SK-N-MC (cell line): ENCODE measurements around the gene IL19.

Source experiments
- DNase-seq: peaks from one replicate; pipeline ENCODE4 v3.0.0-alpha.2; 2011; ENCODE audit warnings: low read depth, low spot score
- H3K27ac ChIP-seq: fragments of 200-600 bp; sonication (generic); 2 replicates; pipeline ENCODE4 v1.5.1; 2016; ENCODE audit warnings: mixed run types
- H3K36me3 ChIP-seq: fragments of 200-600 bp; sonication (generic); 2 replicates; pipeline ENCODE4 v1.6.1; 2017; ENCODE audit warnings: antibody characterized with exemption, low read length, mixed read lengths; ENCODE audit not compliant: insufficient read depth
- H3K4me3 ChIP-seq: fragments of 200-600 bp; sonication (generic); 2 replicates; pipeline ENCODE4 v1.5.1; 2016
- H3K9ac ChIP-seq: fragments of 200-600 bp; sonication (generic); 2 replicates; pipeline ENCODE4 v1.8.0; 2017; ENCODE audit warnings: mixed run types, mixed read lengths; ENCODE audit not compliant: insufficient read length
- H3K9me3 ChIP-seq: fragments of 200-600 bp; sonication (generic); 2 replicates; pipeline ENCODE4 v1.6.1; 2017; ENCODE audit warnings: low read depth, mild to moderate bottlenecking, antibody characterized with exemption, low read length, moderate library complexity, mixed read lengths
- EZH2 ChIP-seq: fragments of 200-600 bp; sonication (generic); IDR thresholded peaks from one replicate; pipeline ENCODE4 v1.6.1; 2017; ENCODE audit warnings: antibody characterized with exemption
- FOXP2 ChIP-seq: optimal IDR thresholded peaks from 2 replicates; pipeline ENCODE3; 2011; ENCODE audit warnings: mild to moderate bottlenecking, moderate library complexity; ENCODE audit not compliant: insufficient read depth; ENCODE audit errors: extremely low read length, control extremely low read depth
- POLR2AphosphoS5 ChIP-seq: IDR thresholded peaks from 2 replicates; pipeline ENCODE4 v1.6.1; 2012; ENCODE audit warnings: mild to moderate bottlenecking, low read depth, low read length, borderline replicate concordance

IL19 gene

DNA sequence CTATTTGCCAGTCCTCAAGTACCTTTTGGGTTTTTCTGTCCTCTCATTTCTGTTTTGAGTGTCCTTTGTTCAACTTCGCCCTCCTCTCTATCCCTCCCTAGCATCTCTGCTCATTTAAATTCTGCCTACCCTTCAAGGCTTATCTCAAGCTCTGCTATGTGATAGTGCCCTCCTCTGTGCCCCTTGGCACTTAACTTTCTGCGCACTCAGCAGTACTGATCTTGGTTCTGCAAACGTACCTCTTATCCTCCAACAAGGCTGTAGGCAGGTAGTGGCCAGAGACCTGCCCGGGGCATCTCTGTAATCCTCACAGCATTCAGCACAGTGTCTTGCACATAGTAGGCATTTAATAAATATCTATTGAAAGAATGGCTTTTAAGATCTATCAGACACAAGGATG, 89.6 kb downstream of the IL19 start:
- Histone ChIP-seq H3K9ac (no peak overlapping the region), H3K9me3 (no peaks in the 10 kb centered on the region)

DNA sequence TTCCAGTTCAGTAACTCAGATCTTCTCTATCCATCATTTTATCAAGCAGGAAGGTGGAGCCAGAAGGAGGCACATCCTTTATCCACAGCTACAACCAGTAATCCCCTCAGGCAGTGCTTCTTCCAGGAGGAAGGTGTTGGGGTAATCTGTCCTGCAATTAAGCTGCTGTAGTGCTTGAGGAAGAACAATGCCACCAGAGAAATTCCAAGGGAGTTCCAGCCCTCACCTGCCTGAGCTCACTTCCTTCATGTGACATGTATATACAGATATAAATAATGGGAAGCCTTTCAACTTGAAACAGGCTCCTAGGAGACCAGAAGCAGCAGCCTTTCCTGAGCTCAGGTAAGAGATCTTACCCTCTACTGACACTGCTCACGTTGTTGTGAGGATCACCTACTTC, 92.7 kb downstream of the IL19 start:
- Histone ChIP-seq H3K4me3 (no peak overlapping the region), H3K9ac (no peak overlapping the region), H3K27ac (no peak overlapping the region), H3K9me3 (no peaks in the 10 kb centered on the region), H3K36me3 (no peaks in the 10 kb centered on the region)
- no peak for DNase-seq
- TF ChIP-seq FOXP2 (no peak), POLR2AphosphoS5 (no peak), EZH2 (no peak)

More for the DNA sequence above, 89.6 kb downstream of the IL19 start:
- no peak overlapping the region for H3K4me3 ChIP-seq
- no peak for DNase-seq
- no peak for TF ChIP-seq FOXP2
- TF ChIP-seq POLR2AphosphoS5 = no peak
- TF ChIP-seq EZH2 = no peak
- H3K36me3 ChIP-seq = no peaks in the 10 kb centered on the region
- H3K27ac ChIP-seq = no peak overlapping the region

DNA sequence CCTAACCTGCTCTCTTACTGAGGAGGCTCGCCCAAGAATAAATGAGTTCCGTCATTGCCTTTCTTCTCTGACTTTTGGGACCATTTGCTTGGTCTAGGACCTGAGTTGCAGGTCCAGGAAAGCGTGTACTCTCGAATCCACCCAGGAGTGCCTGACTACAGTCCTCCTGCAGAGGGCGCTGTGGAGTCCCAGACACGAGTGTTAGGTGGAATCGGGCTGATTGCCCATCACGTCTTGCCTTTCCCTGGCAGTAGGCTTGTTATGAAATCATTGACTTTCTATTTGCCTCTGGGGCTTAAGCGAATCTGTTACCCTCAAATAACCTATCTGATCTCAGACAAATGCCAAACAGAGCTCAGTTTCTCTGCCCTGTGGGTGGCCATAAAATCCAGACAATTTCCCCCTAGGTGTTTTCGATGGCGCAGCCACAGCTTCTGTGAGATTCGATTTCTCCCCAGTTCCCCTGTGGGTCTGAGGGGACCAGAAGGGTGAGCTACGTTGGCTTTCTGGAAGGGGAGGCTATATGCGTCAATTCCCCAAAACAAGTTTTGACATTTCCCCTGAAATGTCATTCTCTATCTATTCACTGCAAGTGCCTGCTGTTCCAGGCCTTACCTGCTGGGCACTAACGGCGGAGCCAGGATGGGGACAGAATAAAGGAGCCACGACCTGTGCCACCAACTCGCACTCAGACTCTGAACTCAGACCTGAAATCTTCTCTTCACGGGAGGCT, 94.5 kb downstream of the IL19 start, which contains the start of gene IL20:
Gene IL20 (plus strand): TSS at position 685 of the 733 bp plus-strand sequence. CDS start 230 bp downstream, outside the sequence.
- Histone ChIP-seq H3K9me3 (no peaks in the 10 kb centered on the region), H3K4me3 (no peak within 1 kb of the TSS), H3K27ac (no peak within 1 kb of the TSS), H3K9ac (no peak within 1 kb of the TSS), H3K36me3 (no peaks in the 10 kb centered on the region)
- peak; percentile 39 for DNase-seq
- TF ChIP-seq EZH2 (no peak), FOXP2 (no peak), POLR2AphosphoS5 (no peak)

DNA sequence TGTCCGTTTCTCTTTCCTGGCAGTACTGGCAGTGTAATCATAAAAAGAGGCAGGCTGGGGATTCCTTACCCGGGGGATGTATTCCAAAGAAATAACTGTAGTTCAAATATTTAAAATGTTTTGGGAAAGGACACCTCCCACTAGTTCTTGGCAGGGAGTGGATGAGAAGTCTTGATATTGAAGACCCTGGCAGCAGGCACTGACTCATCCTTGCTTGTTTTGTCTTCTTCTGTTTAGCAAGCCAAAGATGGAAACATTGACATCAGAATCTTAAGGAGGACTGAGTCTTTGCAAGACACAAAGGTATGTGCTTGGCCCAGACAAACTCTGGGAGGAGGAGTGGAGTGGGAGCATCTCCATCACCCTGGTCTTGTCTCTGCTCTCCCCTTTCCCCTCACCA, 95.5 kb downstream of the IL19 start:
- Histone ChIP-seq H3K9me3 (no peaks in the 10 kb centered on the region), H3K27ac (no peak overlapping the region), H3K9ac (no peak overlapping the region), H3K36me3 (no peaks in the 10 kb centered on the region), H3K4me3 (no peak overlapping the region)
- DNase-seq = no peak
- TF ChIP-seq EZH2 = no peak
- no peak for TF ChIP-seq FOXP2
- TF ChIP-seq POLR2AphosphoS5 = no peak

DNA sequence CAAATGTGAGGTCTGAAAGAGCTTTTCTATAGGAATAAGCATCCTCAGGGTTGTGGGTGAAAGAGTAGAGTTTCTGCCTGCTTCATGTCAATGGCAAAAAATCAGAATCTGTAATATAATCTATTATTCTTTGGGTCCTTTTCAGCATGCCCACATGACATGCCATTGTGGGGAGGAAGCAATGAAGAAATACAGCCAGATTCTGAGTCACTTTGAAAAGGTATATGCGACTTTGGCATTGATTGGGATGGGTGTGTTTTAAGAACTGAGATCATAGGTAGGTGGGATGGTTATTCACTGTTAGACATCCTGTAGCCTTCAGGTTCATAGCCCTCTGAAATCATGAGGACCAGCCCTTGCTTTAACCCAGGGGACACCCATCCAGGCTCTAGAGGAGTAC, 96.7 kb downstream of the IL19 start:
- TF ChIP-seq FOXP2 (no peak), EZH2 (no peak)
- H3K9ac ChIP-seq = no peak overlapping the region
- no peak overlapping the region for H3K27ac ChIP-seq
- H3K36me3 ChIP-seq = no peaks in the 10 kb centered on the region
- no peak overlapping the region for H3K4me3 ChIP-seq
- H3K9me3 ChIP-seq = no peaks in the 10 kb centered on the region
- DNase-seq = no peak

DNA sequence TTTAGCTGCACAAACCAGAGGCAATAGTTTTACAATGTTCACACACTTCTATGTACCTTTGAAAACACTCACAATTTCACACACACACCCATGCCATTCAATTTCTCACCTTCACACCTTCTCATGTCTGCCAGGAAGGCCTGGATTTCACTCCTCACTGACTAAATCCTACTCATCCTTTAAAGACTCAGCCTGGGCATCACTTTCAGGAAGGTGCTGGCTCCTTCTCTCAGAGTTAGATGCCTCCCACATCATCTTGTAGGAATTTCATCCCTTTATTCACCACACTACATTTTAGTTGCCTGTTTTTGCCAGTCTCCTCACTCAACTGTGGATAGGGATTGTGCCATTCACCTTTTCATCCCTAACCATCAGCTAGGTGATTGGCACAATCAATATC, 97.1 kb downstream of the IL19 start:
- TF ChIP-seq FOXP2 (no peak), EZH2 (no peak), POLR2AphosphoS5 (no peak)
- Histone ChIP-seq H3K4me3 (no peak overlapping the region), H3K27ac (no peak overlapping the region), H3K9ac (no peak overlapping the region), H3K9me3 (no peaks in the 10 kb centered on the region), H3K36me3 (no peaks in the 10 kb centered on the region)
- DNase-seq = no peak

DNA sequence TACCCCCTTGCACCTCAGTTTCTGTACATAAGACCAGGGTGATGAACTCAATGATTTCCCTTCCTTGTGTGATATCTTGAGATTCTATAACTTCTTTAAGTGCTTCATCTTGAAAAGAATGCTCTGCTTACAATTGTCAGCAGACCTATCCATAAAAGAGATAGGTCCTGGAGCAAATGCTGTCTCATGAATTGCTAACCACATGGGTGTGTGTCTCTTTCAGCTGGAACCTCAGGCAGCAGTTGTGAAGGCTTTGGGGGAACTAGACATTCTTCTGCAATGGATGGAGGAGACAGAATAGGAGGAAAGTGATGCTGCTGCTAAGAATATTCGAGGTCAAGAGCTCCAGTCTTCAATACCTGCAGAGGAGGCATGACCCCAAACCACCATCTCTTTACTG, 97.7 kb downstream of the IL19 start:
- no peak for DNase-seq
- no peak overlapping the region for H3K9ac ChIP-seq
- no peak overlapping the region for H3K27ac ChIP-seq
- no peak overlapping the region for H3K4me3 ChIP-seq
- H3K36me3 ChIP-seq = no peaks in the 10 kb centered on the region
- TF ChIP-seq POLR2AphosphoS5 (no peak), EZH2 (no peak), FOXP2 (no peak)
- H3K9me3 ChIP-seq = no peaks in the 10 kb centered on the region

DNA sequence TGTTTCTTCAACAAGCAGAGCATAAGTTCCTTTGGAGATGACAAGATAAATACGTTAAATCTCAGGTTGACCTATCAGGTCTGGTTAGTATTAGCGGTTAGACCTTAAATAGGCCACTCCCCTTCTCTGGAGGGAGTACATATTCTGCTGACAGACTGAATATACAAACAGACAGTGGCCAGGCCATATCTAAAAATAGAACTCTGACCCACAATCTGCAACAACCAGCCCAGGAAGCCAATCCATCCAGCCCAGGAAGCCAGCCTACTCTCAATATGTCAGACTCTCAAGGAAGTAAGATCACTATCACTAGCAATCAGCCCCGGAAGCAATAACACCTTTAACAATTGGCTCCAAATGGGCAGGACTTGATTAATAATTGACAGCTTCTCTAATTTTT, 101.6 kb downstream of the IL19 start:
- no peak for DNase-seq
- H3K9ac ChIP-seq = no peak overlapping the region
- H3K4me3 ChIP-seq = no peak overlapping the region
- no peak overlapping the region for H3K27ac ChIP-seq
- no peaks in the 10 kb centered on the region for H3K36me3 ChIP-seq
- TF ChIP-seq FOXP2 (no peak), EZH2 (no peak), POLR2AphosphoS5 (no peak)
- H3K9me3 ChIP-seq = no peaks in the 10 kb centered on the region

DNA sequence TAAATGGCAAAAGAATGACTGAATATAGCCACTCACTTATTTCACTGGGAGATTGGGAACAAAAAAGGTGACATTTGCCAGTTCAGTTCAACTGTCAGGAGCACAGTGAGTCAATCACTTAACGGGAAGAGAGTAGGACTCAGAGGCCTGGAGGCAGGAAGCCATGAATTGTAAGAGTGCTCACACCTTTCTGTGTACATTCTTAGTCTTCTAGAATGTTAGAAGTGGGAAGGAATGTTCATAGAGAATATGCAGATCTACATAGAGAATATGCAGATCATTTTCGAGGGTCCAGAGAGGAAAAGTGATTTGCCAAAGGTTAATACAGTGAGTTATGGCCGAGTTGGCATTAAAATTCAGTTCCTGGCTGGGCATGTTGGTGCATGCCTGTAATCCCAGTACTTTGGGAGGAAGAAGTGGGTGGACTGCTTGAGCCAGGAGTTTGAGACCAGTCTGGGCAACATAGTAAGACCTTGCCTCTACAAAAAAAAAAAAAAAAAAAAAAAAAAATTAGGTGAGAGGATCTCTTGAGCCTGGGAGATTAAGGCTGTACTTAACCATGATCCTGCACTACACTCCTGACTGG, 103.1 kb downstream of the IL19 start:
- DNase-seq = no peak
- H3K9me3 ChIP-seq = no peaks in the 10 kb centered on the region
- no peak overlapping the region for H3K4me3 ChIP-seq
- TF ChIP-seq POLR2AphosphoS5 (no peak), FOXP2 (no peak)
- no peaks in the 10 kb centered on the region for H3K36me3 ChIP-seq
- H3K27ac ChIP-seq = no peak overlapping the region
- H3K9ac ChIP-seq = no peak overlapping the region
